ENCODE measurements around the gene SSBP4. TPM values are rescaled to one million over a fixed set of nuclear protein-coding genes. Genes with fewer than 3 reads are reported as not detected.

Gene SSBP4
- total RNA-seq, 1 donor from 2014 or later = 74.7 TPM

DNA sequence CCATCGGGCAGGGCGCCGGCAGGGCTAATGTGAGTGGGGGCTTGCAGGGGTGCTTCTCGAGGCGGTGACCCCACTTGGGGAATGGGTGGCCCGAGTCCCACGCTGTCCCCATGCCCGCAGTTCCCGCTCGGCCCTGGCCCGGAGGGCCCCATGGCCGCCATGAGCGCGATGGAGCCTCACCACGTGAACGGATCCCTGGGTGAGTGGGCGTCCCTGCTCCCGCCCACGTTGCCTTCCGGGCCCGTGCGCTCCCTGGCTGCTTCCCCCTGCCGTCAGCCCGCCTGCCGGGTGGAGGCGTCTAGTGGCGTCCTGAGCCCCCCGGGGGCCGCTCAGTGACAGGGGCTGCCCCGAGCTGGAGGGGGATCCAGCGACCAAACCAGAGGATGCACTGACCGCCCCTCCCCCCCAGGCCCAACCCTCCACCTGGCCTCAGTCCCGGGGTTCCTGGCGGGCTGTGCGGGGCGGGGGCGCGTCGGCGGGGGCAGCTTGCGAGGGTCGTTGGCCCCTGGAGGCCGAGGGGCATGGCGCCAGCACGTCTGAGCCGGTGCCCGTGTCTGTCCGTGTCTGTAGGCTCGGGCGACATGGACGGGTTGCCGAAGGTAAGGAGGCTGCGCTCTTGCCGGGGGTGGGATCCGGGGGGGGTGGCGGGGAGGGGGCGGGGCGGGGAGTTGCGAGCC, 14.0 kb downstream of the SSBP4 start:
- DNase-seq (ENCODE audit: low spot score) = no peak

DNA sequence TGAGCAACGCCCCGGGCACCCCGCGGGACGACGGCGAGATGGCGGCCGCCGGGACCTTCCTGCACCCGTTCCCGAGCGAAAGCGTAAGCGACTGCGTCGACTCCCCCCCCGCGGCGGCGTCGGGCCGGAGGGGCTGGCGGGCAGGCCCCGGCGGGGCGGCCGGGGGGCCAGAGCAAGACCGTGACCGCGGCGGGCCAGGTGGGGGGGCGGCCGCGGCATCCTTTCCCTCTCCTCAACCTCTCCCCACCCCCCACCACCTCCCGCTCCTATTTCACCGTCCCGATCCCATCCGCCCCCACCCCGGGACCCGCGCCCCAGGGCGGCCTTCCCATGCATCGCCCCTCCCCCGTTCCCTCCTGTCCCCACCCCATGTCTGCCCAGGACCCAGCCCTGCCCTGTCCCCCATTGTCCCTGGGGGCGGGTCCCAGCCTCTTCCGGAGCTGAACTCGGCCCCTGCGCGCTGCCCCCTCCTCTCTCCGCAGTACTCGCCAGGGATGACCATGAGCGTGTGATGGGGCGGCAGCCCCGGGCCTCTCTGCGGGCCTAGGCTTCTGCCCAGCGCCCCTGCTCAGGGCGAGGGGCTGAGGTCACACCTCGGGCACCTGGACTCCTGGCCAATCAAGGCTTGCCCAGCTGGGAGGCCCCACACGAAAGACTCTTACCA, 14.7 kb downstream of the SSBP4 start:
- DNase-seq (ENCODE audit: low spot score) = no peak

GRCh38 chr19:18434411-18435175, 15.4 kb downstream of the SSBP4 start:
- DNase-seq (ENCODE audit: low spot score) = no peak

DNA sequence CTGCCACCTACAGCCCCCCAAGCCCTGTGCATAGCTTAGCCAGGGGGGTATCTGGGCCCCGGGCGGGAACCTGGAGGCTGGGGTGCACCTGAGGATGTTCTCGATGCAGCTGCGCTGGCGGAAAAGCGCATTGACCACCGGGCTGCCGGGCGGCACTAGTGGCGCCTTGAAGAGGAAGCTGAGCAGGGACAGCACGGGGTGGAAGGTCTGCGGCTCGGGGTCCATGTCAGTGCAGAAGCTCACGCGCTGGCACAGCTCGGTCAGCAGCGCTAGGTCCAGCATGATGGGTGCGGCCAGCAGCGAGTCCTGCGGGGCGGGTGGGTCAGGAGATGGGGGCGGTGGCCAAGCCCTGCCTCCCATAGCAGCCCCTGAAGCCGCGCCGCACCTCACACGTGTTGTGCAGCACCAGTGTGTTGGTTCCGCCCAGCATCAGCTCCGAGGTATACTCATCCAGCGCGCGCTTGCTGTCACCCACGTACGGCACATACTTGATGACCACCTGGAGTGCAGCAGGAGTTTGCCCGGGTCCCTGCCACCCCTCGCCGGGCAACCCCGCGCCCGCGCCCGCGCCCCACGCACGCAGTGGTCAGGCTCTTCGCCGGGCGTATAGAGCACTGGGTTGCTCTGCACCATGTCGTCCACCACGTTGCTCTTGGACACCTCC, 16.1 kb downstream of the SSBP4 start:
- no peak for DNase-seq (ENCODE audit: low spot score)

DNA sequence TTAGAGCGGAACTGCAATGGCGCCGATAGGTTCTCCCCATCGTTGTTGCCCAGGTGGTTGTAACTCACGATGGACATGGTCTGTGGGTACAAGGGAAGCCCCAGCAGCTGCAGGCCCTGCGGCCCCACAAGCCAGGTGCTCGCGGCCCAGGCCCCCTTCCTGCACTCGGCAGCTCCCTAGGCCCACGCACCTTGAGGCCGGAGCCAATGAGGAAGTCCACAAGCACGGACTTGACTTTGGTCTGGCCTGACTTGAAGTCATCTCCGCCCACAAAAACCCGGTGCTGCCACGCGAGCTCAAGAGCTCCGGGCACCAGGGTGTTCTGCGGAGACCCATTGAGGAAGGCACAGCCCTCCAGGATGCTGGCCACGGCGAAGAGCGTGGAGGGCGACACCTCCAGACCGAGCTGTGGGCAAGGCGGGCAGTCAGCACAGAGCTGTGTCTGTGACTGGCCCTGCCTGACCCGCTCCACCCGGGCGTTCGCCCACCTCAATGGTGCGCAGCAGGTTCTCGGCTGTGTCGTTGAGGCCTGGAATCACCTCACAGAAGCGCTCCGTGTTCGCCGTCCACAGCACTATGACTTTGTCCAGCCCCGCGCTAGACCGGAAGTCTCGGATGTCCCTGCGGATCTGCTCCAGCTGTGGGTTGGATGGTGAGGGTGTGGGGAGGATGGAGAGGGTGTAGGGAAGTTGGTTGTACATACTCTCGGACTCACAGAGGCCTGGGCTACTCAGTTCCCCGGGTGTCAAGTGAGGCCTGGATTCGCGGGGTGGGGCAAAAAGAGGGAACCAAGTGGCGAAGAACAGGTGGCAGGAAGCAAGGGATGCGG, 16.9 kb downstream of the SSBP4 start:
- DNase-seq (ENCODE audit: low spot score) = no peak

- peak; percentile 84 for DNase-seq (ENCODE audit: low spot score)
Measured at GRCh38 chr19:18436671-18437490, 17.7 kb downstream of the SSBP4 start.

- no peak for DNase-seq (ENCODE audit: low spot score)
Measured at GRCh38 chr19:18437491-18438330, 18.5 kb downstream of the SSBP4 start, which contains the start of gene ISYNA1. ISYNA1 (minus strand) TSS chr19:18438133; CDS start chr19:18437979, 154 bp downstream.

GRCh38 chr19:18438331-18439024, 19.3 kb downstream of the SSBP4 start:
- DNase-seq (ENCODE audit: low spot score) = peak; percentile 79

DNA sequence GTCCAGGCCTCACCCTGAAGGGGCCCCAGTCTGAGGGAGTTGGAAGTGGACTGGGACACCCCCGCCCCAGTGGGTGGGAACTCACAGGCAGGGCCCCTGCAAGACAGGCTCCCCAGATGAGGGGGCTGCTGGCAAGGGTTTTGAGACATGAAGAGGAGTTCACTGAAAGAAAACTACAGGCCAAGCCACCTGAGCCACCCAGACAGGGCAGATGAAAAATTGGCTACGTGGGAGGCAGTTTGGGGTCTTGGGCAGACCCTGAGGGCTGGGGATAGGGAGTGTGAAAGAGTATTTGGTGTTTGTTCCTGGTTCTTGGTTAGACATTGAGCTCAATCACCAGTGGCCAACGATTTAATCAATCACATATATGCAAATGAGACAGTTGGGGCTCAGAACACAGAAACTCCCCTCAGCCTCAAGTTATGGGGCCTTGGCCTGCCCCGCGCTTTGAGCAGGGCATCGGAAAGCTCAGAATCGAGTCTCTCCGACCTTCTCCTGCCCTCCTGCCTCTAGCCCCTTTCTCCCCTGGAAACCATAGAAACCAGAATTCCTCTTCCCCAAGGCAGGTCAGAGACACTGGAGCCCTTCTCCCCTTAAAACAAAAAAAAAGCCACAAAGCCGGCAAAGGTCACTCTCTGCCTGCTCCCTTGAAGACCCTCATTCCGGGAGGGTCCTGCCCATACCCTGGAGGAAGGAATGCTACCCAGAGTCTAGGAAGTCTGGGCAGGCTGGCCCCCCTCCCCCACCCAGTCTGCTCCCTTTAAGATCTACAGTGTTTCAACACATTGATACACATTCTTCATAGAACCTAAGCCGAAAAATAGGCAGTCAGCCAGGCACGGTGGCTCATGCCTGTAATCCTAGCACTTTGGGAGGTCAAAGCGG, 20.1 kb downstream of the SSBP4 start:
- DNase-seq (ENCODE audit: low spot score) = no peak

DNA sequence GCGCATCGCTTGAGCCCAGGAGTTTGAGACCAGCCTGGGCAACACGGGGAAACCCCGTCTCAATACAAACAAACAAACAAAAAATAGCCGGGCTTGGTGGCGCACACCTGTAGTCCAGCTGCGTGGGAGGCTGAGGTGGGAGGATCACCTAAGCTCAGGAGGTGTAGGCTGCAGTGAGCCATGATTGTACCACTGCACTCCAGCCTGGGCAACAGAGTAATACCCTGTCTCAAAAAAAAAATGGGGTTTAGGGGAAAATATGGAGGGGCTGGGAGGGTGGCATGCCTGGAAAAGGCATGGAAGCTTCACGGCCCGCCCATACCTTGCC, 20.7 kb downstream of the SSBP4 start:
- no peak for DNase-seq (ENCODE audit: low spot score)

DNA sequence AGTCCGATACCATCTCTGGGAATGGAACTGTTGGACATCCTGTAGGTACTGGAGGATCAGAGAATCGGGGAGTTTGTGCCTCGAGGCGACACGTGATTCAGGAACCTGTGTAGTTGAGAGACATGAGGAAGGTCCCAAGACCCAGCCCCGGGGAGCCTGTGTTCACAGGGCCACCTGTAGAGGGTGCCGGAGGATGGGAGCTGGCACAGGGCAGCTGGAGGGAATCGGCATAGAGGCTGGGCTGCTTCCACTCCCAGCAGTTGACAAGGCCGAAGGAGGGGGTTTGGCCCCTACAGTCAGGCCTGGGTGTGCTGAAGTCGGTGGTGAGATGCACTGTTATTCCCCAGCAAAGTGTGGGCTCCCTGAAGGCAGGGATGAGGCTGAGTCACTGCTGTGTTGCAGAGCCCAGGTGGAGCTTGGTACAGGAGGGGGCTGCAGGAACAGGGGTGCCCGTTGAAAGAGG, 21.2 kb downstream of the SSBP4 start:
- no peak for DNase-seq (ENCODE audit: low spot score)

GRCh38 chr19:18440936-18441803, 22.0 kb downstream of the SSBP4 start:
- DNase-seq (ENCODE audit: low spot score) = no peak

GRCh38 chr19:18441804-18442788, 22.9 kb downstream of the SSBP4 start:
- DNase-seq (ENCODE audit: low spot score) = no peak

DNA sequence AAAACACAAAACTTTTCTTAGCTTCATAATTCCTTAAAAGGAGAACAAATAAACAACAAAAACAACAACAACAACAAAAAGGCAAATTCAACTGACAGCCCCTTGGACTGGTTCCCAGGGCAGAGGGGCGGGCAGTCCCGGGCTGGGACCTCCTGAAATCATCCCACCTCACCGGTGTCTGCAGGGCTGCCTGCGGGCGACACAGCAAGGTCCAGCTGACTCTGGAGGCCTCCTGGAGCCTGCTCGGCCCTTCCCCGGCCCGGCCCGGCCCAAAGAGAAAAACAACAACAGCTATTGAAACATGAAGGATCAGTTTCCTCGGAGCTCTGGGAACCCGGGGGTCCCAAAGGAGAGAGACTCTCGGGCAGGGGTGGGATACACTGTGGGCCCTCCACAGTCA, 23.7 kb downstream of the SSBP4 start:
- no peak for DNase-seq (ENCODE audit: low spot score)

GRCh38 chr19:18443406-18443805, 24.2 kb downstream of the SSBP4 start:
- no peak for DNase-seq (ENCODE audit: low spot score)

DNA sequence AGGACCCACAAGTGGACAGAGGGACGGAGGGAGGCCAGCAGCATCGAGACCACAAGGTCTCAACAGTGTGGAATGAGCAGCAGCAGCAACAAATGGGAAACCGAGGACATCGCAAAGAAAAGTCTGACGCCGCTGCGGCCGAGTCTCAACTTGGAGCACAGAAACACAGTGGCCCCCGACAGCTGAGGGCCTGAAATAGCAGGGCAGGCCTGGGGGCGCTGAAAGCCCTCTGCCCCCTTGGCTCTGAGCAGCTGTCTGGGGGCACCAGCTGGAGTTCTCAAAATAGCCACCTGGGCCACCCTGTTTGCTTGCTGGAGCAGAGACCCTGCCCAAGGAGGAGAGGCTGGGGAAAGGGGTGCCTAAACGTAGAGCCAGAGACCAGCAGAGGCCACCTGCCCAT, 24.6 kb downstream of the SSBP4 start:
- no peak for DNase-seq (ENCODE audit: low spot score)

All from ureter (tissue), 1 donor.